Measurements from ENCODE around the gene ARHGAP44.
A peak's percentile ranks its signal among the peaks of the same experiment; 100 is the strongest.

Gene ARHGAP44, protein sequence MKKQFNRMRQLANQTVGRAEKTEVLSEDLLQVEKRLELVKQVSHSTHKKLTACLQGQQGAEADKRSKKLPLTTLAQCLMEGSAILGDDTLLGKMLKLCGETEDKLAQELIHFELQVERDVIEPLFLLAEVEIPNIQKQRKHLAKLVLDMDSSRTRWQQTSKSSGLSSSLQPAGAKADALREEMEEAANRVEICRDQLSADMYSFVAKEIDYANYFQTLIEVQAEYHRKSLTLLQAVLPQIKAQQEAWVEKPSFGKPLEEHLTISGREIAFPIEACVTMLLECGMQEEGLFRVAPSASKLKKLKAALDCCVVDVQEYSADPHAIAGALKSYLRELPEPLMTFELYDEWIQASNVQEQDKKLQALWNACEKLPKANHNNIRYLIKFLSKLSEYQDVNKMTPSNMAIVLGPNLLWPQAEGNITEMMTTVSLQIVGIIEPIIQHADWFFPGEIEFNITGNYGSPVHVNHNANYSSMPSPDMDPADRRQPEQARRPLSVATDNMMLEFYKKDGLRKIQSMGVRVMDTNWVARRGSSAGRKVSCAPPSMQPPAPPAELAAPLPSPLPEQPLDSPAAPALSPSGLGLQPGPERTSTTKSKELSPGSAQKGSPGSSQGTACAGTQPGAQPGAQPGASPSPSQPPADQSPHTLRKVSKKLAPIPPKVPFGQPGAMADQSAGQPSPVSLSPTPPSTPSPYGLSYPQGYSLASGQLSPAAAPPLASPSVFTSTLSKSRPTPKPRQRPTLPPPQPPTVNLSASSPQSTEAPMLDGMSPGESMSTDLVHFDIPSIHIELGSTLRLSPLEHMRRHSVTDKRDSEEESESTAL

DNA sequence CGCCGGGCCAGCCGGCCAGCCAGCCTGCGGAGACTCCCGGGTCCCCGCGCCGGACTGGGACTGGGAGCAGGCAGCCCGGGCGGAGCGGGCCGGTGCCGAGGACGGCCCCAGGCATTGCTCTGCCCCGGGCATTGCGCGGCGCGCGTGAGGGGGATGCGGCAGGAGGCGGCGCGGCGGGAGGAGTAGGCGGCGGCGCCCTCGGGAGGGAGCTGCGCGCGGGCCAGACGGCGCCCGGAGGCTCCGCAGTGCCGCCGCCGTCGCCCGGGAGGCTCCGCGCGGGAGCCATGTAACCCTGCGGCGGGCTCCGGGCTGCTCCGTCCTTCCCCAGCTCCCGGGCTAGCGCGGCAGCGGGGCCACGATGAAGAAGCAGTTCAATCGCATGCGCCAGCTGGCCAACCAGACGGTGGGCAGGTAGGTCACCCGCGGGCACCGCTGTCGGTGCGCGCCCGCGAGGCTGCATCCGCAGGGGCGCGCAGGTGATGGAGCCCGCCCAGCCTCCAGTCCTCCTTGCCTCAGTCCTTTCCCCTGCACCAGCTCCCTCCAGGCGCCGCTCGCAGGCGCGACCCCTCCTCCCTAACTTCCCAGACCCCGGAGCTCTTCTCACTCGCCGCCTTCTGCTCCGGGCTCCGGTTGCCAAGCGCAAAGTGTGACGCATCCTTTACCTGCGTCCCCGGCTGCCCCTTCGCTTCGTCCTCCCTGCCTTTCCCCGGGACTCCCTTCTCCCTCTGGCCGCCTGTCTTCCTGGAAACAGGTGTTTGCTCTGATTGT, at the start of gene ARHGAP44:
TSS of gene ARHGAP44 (plus strand) at position 18 of the 768 bp plus-strand sequence. CDS start at position 359, 341 bp downstream.
- DNase-seq (ENCODE audit: low read depth) = peak; percentile 52

DNA sequence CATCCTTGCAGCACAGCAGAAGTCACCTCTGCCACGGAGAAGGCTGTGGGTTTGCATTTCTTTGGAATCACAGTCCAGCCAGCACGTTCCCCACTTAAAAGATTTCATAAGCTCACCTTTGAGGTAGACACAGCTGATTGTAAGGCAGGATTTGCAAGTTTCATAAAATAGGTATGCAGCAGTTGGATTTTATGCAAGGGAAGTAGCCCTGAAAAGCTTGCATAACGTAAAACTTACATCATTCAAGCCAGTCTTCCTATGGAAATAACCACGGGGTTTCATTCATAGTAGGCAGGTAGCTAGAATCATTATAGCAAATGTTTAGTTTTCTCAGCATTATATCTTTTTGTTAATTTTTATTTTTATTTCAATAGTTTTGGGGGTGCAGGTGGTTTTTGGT, 49.8 kb upstream of the ARHGAP44 start:
- DNase-seq (ENCODE audit: low read depth) = no peak

DNA sequence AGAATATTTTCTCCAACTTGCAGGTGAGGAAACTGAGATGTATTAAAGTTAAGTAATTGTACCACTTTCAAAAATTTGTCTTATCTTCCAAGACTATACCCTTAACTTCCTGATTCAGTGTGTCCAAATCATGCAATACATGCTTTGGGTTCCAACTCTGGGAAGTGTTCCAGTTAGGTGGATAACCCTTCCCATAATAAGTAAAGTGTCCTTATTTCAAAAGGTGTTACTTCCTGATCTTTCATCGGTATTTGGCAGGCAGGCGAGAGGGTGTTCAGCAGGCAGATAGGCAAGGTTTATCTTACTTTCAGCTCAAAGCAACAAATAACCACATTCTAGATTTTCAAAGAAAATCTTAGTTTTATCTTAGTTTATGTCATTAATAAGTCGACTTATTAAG, 46.3 kb upstream of the ARHGAP44 start:
- no peak for DNase-seq (ENCODE audit: low read depth)

DNA sequence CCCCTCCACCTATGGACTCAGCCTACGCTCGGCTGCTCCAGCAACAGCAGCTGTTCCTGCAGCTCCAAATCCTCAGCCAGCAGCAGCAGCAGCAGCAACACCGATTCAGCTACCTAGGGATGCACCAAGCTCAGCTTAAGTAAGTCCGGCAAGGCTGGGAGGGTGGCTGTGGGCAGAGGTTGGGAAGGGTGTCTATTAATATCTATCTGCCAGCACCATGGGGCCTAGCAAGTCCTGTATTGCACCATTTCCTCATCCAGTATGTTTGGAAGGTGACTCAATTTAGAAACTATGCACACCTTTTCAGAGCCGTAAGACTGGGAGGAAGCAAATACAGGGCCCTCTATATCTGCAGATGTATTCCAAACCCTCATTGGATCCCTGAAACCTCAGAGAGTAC, 45.0 kb upstream of the ARHGAP44 start:
- peak; percentile 23 for DNase-seq (ENCODE audit: low read depth)

DNA sequence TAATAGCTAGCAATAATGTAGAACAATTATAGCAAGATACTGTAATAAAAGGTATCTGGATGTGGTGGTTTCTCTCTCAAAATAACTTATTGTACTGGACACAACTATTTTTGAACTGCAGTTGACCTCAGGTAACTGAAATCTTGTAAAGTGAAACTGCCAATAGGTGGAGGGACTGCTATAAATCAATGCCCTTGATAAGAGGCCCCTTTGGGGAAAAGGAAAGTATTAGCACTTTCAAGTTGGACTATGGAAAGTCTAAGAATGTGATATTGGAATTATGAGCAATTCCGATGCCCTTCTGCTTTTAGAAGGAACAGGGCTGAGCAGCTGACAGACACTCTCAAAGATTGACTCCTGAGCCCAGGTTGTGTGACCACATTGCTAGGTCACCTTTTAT, 44.5 kb upstream of the ARHGAP44 start:
- no peak for DNase-seq (ENCODE audit: low read depth)

DNA sequence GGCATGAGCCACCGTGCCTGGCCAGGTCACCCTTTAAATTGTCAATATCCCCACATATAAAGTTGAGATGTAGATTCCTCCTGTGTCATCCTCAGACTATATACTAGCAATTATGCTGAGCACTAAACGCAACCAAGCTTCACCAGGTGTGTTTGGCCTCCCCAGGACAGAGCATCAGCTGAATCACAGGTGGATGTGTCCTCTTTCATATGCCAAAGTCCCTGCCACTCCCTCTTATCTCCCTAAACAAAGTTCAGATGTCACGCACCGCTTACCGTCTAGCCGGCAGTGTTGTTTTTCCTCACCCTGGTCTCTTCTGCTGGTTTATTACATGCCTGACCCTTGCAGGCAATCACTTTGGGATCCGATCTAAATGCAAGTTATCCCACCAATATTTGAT, 43.8 kb upstream of the ARHGAP44 start:
- no peak for DNase-seq (ENCODE audit: low read depth)

DNA sequence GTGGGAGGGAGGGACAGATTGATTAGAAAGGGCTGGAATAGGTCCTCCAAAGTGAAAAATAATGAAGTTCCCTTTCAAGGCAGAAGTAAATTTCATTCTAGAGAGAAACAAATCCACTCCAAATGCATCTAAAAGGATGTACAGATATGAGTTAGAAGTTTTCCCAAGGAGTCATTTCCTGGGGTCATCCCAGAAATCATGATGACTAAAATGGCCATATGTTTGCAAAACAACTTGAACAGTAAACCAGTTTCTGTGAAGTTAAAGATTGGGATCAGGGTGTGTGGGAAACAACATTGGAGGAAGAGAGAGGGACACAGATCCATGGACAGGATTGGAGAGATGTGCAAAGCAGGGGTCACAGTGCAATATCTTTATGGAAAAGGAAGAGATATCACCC, 32.5 kb upstream of the ARHGAP44 start:
- DNase-seq (ENCODE audit: low read depth) = peak; percentile 78

DNA sequence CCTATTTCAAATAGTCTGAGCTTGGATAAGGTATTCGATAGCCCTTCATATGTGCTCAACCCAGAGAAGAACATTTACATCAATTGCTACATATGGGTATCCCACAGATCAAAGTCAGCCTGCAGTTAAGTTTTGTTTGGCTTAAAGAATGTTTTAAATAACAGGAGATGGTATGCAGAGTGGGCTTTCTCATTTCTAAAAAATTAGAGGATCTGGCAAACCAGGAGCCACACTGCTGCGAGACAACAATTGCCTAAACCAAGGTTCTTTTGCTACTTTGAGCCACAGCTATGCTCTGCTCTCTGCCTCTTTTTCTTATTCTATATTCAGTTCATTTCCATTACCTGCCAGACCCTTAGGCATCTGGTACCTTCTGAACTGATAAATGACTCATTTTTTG, 30.2 kb upstream of the ARHGAP44 start:
- DNase-seq (ENCODE audit: low read depth) = no peak

DNA sequence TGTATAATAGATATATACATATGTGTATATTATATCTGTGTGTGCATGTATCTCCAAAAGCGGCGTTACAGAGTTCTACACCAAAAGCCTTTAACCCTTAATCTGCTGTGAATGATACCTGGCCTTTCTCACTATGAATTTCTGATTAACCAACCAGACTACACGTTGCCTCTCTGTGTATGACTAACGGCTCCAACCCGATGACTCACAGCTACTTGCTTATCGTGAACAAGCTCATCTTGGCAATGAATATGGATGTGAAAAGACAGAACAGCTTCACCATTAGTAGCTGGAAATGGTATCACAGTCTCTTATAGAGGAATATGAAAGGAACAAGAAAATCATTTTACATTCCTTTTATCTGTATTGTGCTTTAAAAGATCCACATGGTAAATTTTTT, 23.8 kb upstream of the ARHGAP44 start:
- DNase-seq (ENCODE audit: low read depth) = peak; percentile 85

DNA sequence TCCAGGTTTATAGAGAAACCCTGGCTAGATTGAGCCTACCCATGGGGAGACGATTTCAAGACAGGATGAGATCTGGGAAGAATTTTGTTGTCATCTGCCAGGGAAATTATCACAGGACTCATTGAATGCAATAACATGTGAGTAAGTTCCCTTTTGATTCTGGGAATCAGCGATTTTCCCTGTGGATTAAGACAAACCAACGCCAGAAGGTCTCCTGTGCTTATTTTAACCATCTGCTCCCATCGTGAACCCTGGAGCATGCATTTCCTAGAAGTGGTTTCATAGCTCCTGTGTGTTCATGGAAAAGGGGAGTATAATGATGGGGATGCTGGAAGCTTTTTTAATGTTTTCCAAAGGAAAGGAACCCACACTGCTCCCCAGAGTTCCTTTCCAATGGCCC, 21.0 kb upstream of the ARHGAP44 start:
- no peak for DNase-seq (ENCODE audit: low read depth)

DNA sequence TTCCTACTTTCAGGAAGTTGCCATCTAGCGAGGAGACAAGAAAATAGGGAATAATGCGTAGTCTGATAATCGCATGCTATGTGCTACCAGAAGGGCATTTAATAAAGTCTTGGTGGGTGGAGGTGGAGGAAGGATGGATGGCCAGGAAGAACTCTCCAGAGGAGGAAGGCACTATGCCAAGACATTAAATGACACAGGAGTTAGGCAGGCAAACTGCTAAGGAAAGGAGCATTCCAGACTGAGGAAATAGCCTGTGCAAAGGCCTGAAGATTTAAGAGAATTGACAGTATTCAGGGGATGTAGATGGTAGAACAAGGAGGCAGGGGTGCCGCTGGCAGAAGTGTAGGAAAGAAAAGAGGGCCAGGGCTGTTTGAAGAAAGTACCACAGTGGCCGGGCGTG, 19.3 kb upstream of the ARHGAP44 start:
- DNase-seq (ENCODE audit: low read depth) = peak; percentile 1

DNA sequence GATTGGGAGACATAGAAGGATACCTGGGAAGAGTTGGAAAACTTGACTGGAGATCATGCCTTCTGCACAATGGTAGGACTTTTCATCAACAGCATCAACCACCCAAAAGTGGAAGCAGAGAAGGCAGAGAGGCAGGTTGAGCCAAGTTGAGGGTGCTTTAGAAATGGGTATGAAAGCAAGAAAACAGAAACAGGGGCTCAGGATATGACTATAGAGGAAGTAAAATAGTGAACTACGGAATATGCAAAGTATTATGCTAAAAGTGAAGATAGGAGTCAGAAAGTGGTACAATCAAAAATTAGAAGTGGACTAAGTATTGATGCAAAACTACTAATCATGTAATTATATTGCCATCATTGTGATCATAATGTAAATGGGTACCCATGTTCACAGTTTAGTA, 16.1 kb upstream of the ARHGAP44 start:
- DNase-seq (ENCODE audit: low read depth) = no peak

DNA sequence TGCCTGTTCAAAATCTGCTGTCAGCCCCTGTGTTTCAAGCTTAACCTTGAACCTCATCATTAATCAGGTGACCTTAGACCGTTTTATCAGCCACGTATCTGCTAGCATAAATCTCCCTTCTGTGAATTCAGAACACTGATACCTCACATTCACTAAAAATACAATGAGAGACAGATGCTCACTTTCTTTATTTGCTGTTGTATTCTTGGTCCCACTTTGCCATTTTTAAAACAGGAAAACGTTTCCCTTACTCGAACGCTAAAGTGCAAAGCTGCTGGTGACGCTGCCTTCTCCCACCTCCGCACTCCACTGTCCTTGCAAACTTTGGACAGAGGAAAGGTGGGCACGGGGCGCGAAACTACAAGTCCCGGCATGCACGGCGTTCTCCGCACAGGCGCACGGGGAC, 220 bp upstream of the ARHGAP44 start:
- DNase-seq (ENCODE audit: low read depth) = no peak

DNA sequence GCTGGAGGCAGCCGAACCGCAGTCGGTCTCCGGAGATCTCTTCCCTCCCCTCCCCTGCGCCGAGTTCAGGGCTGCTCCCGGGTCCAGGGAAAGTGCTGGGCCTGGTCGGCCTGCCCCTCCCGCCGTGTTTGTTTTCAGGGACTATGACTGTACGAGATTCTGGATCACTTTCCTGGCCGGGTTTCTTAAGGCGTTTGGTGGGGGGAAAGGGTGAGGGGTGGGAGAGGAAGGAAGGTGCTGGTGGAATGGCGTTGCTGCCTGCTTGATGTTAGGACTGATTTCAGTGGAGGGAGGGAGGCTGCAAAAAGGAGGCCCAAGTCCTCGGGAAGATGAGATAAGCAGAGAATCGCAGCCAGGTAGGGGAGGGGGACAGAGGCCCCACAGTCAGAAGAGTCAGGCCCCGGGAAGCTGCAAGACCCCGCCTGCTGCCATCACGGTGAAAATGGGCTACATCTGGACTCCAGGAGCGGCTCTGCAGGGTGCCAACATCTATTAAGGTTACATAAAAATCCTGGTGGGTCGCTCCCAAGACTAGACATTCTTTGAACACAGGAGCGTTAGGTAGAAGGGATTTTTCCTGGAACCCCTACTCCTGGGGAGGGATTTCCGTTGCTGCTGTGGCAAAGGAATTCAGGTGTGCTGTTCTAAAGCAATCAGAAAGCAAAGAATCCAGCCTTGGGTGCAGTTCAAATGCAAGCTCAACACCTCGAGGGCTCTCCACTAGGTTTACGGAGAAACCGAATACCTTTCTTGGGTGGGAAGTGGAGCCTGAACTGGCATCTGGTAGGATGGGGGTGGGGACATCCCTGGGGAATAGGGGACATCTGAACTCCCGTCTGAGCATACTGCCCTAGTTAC, 1.2 kb downstream of the ARHGAP44 start:
- DNase-seq (ENCODE audit: low read depth) = no peak

DNA sequence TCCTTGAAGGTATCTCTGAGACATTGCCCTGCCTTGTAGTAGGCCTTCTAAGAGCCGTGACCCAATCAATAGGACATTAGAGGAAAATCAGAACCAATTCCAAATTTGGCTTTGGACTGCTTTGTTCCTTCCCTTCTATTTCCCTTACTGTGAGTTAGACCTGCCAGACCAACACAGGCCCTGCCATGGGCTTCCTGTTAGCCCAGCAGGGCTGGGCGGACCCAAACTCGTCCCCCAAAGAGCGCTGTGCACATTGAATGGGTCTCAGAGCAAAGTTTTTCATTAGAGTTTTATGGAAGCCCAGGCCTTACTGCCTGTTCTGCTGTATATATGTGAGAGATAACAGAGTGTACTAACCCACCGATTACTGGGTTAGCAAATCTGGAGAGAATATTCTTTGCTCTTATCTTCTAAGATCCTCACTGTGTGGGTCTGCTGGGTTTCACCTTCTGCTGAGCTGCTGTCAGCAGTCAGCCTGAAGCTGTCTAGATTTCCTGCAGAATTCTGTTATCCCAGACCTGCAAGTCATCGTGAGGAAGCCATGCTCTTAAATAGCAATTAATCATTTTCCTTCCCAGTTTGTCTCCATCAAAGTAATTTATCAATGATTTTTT, 5.7 kb downstream of the ARHGAP44 start:
- no peak for DNase-seq (ENCODE audit: low read depth)

DNA sequence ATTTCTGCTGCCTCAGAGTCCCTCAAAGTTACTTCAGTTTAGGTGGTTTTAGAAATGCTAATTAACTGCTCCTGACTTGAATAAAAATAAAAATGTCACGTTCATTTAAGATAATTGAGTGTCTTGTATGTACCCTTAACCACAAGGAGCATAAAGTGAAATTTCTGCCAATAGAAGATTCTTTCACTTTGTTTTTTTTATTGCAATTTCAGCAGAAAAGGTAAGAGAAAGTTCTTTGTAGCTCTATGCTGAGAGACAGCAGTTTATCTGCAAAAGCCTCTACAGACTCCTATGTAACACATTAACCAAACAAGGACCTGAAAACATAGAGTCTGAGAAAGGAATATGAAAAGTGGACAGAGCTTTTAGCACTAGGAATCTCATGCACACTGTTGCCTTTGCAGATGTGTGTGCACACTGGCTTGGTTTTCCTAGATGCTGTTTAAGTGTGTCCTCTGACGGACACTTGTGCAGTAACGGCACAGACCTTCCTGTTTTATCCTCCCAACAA, 11.6 kb downstream of the ARHGAP44 start:
- DNase-seq (ENCODE audit: low read depth) = no peak

DNA sequence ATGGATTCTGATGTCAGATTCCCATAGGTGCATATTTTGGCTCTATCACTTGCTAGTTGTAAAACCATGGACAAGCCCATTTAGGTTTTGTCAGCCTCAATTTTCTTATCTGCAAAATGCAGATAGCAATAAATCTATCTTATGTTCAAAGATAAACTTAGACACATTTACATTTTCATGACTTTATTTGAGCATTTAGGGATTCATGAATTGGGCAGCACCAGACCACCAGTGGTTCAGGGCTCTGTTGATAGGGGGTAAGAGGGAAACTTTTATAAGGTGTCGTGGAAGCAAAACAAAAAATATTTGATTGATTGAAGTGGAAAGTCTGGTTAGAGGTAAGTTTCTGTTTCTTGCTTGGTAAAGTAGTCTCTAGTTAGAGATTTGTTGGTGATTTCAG, 17.3 kb downstream of the ARHGAP44 start:
- DNase-seq (ENCODE audit: low read depth) = no peak

DNA sequence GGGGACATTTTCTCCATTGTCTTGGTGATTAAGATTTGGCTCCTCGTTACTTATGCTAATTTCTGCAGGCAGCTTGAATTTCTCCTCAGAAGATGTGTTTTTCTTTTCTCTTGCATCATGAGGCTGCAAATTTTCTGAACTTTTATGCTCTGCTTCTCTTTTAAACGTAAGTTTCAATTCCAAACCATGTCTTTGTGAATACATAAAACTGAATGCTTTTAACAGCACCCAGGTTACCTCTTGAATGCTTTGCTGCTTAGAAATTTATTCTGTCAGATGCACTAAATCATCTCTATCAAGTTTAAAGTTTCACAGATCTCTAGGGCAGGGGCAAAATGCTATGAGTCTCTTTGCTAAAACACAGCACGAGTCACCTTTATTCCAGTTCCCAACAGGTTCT, 19.4 kb downstream of the ARHGAP44 start:
- DNase-seq (ENCODE audit: low read depth) = no peak

DNA sequence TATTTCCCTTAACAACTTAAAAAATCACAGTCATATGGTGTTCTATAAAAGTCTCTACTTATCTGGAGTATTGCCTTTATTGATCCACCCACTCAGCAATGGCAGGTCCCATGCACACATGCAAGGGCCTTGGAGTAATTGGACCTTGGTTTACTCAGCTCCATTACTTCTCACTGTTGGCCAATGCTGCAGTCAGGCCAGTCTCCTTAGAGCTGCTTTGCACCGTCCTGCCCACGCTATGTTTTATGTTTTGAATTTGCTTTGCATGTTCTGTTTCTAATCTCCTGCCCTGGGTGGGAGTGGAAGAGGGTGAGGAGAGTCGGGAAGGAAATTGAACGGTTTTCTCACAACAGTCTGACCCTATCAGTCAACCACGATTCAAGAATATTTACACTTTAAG, 23.6 kb downstream of the ARHGAP44 start:
- no peak for DNase-seq (ENCODE audit: low read depth)

DNA sequence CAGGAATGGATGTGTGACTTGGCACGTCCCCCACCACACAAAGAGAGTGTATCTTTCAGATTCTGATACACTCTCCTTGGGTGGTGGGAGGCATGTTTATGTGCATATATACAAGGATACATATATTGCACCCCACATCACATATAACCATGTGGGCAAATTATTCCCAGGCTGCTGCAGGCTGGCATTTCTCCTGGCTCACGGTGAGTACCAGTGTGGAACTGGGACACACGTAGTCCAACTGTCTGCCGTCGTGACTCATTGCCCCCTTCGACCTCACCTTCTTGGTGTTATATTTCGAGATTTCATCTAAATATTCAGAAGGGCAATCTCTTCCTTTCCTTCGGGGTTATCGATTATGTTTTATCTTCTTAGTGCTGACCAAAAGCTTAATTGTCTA, 24.4 kb downstream of the ARHGAP44 start:
- no peak for DNase-seq (ENCODE audit: low read depth)

DNA sequence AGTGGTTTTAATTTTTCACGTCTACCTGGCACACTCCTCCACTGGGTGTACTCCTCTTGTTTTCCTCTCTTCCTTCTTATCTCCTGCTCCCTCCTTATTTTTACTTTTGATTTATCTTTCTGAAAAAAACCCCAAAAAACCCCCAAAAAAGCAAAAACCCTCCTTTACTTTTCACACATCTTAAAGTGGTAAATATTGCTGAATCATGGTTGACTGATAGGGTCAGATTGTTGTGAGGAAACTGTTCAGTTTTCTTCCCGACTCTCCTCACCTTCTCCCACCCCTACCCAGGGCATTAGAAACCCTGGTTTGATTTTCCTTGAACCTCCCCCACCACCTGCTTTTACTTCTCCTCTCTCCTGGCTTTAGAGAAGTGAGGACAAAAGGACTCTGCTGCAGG, 25.4 kb downstream of the ARHGAP44 start:
- no peak for DNase-seq (ENCODE audit: low read depth)

All from ELR (cell line).